H1 (cell line): ENCODE measurements around the gene GLDC. TPM values are rescaled to one million over a fixed set of nuclear protein-coding genes. Genes with fewer than 3 reads are reported as not detected.

Source experiments
- CTCF ChIA-PET: fragments of 300-600 bp; sonication (Branson Sonifier 250); formaldehyde crosslinking; loops from one replicate; lab custom pipeline; 2021; ENCODE audit not compliant: partially characterized antibody; lab: Charles Lee
- POLR2A ChIA-PET: fragments of 300-600 bp; sonication (Branson Sonifier 250); formaldehyde crosslinking; loops from one replicate; lab custom pipeline; 2021; ENCODE audit warnings: inconsistent platforms; ENCODE audit not compliant: partially characterized antibody; lab: Charles Lee
- DNase-seq, 2 experiments: peaks; one replicate each; pipeline versions ENCODE4 v3.0.0 to v3.0.0-alpha.2; 2010 to 2022; ENCODE audit warnings: low spot score in 2 of 2, low read depth in 1 of 2, mixed read lengths in 1 of 2
- FAIRE-seq: peaks from 2 replicates; lab custom pipeline; 2011; peaks lifted over from hg19 to GRCh38; lab: Jason Lieb, UNC
- H2AFZ ChIP-seq: 2 replicates; pipeline ENCODE4 v1.8.1; 2012; ENCODE audit warnings: low read length, inconsistent platforms
- H2AK5ac ChIP-seq: 2 replicates; pipeline ENCODE4 v1.6.1; 2013; ENCODE audit warnings: low read depth, low read length
- H2BK120ac ChIP-seq: replicated peaks from 2 replicates; pipeline ENCODE3; 2013; ENCODE audit warnings: low read depth, low read length, inconsistent platforms
- H2BK12ac ChIP-seq: 2 replicates; pipeline ENCODE4 v1.6.1; 2013; ENCODE audit warnings: low read depth, low read length
- H2BK15ac ChIP-seq: 2 replicates; pipeline ENCODE4 v1.6.1; 2013; ENCODE audit warnings: low read length
- H2BK20ac ChIP-seq: 2 replicates; pipeline ENCODE4 v1.6.1; 2013; ENCODE audit warnings: low read length
- H2BK5ac ChIP-seq: 2 replicates; pipeline ENCODE4 v1.6.1; 2013; ENCODE audit warnings: low read depth, low read length
- H3K14ac ChIP-seq: 2 replicates; pipeline ENCODE4 v1.6.1; 2013; ENCODE audit warnings: inconsistent platforms; ENCODE audit not compliant: insufficient read length
- H3K18ac ChIP-seq: 2 replicates; pipeline ENCODE4 v1.6.1; 2013; ENCODE audit warnings: low read length; ENCODE audit errors: extremely low read depth
- H3K23ac ChIP-seq: 2 replicates; pipeline ENCODE4 v1.6.1; 2013; ENCODE audit warnings: inconsistent platforms; ENCODE audit not compliant: insufficient read length
- H3K23me2 ChIP-seq: 2 replicates; pipeline ENCODE4 v1.6.1; 2013; ENCODE audit warnings: low read depth, low read length
- H3K27ac ChIP-seq: 2 replicates; pipeline ENCODE4 v1.6.1; 2011; ENCODE audit warnings: low read depth, low read length, inconsistent platforms
- H3K27me3 ChIP-seq, 4 experiments: replicated peaks in 1 of 4; 1 replicate in 1 of 4; 2 replicates in 3 of 4; pipeline versions ENCODE4 v1.6.1 to v1.8.1; 2011 to 2013; ENCODE audit warnings: low read length in 3 of 4, mild to moderate bottlenecking in 3 of 4, inconsistent platforms in 2 of 4, mixed read lengths in 2 of 4, moderate library complexity in 1 of 4; ENCODE audit not compliant: control insufficient read depth in 3 of 4, insufficient read depth in 3 of 4; ENCODE audit errors: extremely low read depth in 1 of 4
- H3K36me3 ChIP-seq, 4 experiments: 2 replicates each; pipeline versions ENCODE4 v1.6.1 to v1.8.1; 2011 to 2013; ENCODE audit warnings: mild to moderate bottlenecking in 4 of 4, low read length in 3 of 4, moderate library complexity in 2 of 4, control low read depth in 1 of 4, inconsistent platforms in 1 of 4; ENCODE audit not compliant: insufficient read depth in 4 of 4, control insufficient read depth in 2 of 4
- H3K4ac ChIP-seq: replicated peaks from 2 replicates; pipeline ENCODE3; 2013; ENCODE audit warnings: low read length, low read depth, mixed read lengths, inconsistent platforms; ENCODE audit not compliant: insufficient read length
- H3K4me1 ChIP-seq, 4 experiments: replicated peaks in 1 of 4; 1 replicate in 1 of 4; 2 replicates in 3 of 4; pipeline versions ENCODE4 v1.6.1 to v1.8.1; 2011 to 2013; ENCODE audit warnings: low read length in 3 of 4, inconsistent platforms in 2 of 4, mixed read lengths in 1 of 4; ENCODE audit not compliant: insufficient read depth in 4 of 4, control insufficient read depth in 3 of 4
- H3K4me2 ChIP-seq, 2 experiments: 2 replicates each; pipeline versions ENCODE4 v1.6.1 to v1.8.1; 2011 to 2013; ENCODE audit warnings: low read depth in 2 of 2, low read length in 2 of 2, control low read depth in 1 of 2, inconsistent platforms in 1 of 2, mild to moderate bottlenecking in 1 of 2; ENCODE audit not compliant: insufficient read depth in 1 of 2
- H3K4me3 ChIP-seq, 4 experiments: fragments of 200-600, 300-600 bp in 1 of 4; sonication (generic), shearing (Covaris generic), sonication (Bioruptor Twin) in 1 of 4; 2 replicates each; pipeline versions ENCODE4 v1.5.1 to v1.8.1; 2011 to 2016; ENCODE audit warnings: low read length in 4 of 4, low read depth in 3 of 4, control low read depth in 2 of 4, inconsistent platforms in 2 of 4, mild to moderate bottlenecking in 2 of 4, mixed read lengths in 1 of 4, moderate library complexity in 1 of 4; ENCODE audit not compliant: insufficient read depth in 2 of 4; ENCODE audit errors: extremely low read depth in 1 of 4
- H3K56ac ChIP-seq: replicated peaks from 2 replicates; pipeline ENCODE3; 2013; ENCODE audit warnings: low read depth, mild to moderate bottlenecking, mixed read lengths, low read length, inconsistent platforms; ENCODE audit not compliant: insufficient read length
- H3K79me1 ChIP-seq: 2 replicates; pipeline ENCODE4 v1.6.1; 2013; ENCODE audit warnings: low read depth, low read length, control low read depth
- H3K79me2 ChIP-seq, 2 experiments: 2 replicates each; pipeline versions ENCODE4 v1.6.1 to v1.8.1; 2012 to 2013; ENCODE audit warnings: low read length in 2 of 2, mild to moderate bottlenecking in 2 of 2, inconsistent platforms in 1 of 2; ENCODE audit not compliant: insufficient read depth in 2 of 2, control insufficient read depth in 1 of 2
- H3K9ac ChIP-seq, 4 experiments: replicated peaks in 1 of 4; 1 replicate in 1 of 4; 2 replicates in 3 of 4; pipeline versions ENCODE4 v1.6.1 to v1.8.1; 2011 to 2013; ENCODE audit warnings: low read depth in 3 of 4, low read length in 3 of 4, control low read depth in 2 of 4, mild to moderate bottlenecking in 2 of 4, moderate library complexity in 2 of 4, inconsistent platforms in 1 of 4; ENCODE audit errors: extremely low read depth in 1 of 4
- H3K9me3 ChIP-seq, 2 experiments: 2 replicates each; pipeline versions ENCODE4 v1.6.1 to v1.8.1; 2012 to 2013; ENCODE audit warnings: mild to moderate bottlenecking in 2 of 2, moderate library complexity in 2 of 2, control low read depth in 1 of 2, inconsistent platforms in 1 of 2, low read depth in 1 of 2, low read length in 1 of 2, mixed read lengths in 1 of 2; ENCODE audit not compliant: insufficient read depth in 2 of 2
- H4K20me1 ChIP-seq, 2 experiments: replicated peaks in 1 of 2; 2 replicates each; pipeline versions ENCODE3 to v1.8.1; 2011 to 2013; ENCODE audit warnings: inconsistent platforms in 2 of 2, low read length in 2 of 2, mild to moderate bottlenecking in 1 of 2; ENCODE audit not compliant: insufficient read depth in 2 of 2, control insufficient read depth in 1 of 2
- H4K5ac ChIP-seq: 2 replicates; pipeline ENCODE4 v1.6.1; 2013; ENCODE audit warnings: low read length, low read depth, mixed read lengths, inconsistent platforms; ENCODE audit not compliant: insufficient read length
- H4K8ac ChIP-seq: 2 replicates; pipeline ENCODE4 v1.8.0; 2013; ENCODE audit warnings: mild to moderate bottlenecking, moderate library complexity, low read length, inconsistent platforms; ENCODE audit not compliant: insufficient read depth; ENCODE audit errors: extremely low read depth
- H4K91ac ChIP-seq: replicated peaks from 2 replicates; pipeline ENCODE3; 2013; ENCODE audit warnings: low read length, mixed read lengths, inconsistent platforms; ENCODE audit not compliant: insufficient read length
- BACH1 ChIP-seq: IDR thresholded peaks from 2 replicates; pipeline ENCODE4 v1.6.1; 2012; ENCODE audit warnings: low read length, improper control_type of control experiment
- CBX5 ChIP-seq: fragments of 300-800, 300-1000 bp; sonication (generic); IDR thresholded peaks from 2 replicates; pipeline ENCODE4 v1.7.1; 2016; ENCODE audit warnings: antibody characterized with exemption, low read length, low read depth
- CEBPB ChIP-seq: IDR thresholded peaks from 2 replicates; pipeline ENCODE4 v1.6.1; 2012; ENCODE audit warnings: low read depth, low read length
- E2F6 ChIP-seq: IDR thresholded peaks from 2 replicates; pipeline ENCODE4 v1.6.1; 2012; ENCODE audit warnings: inconsistent platforms
- EGR1 ChIP-seq: IDR thresholded peaks from 2 replicates; pipeline ENCODE4 v1.6.1; 2011; ENCODE audit warnings: low read depth, low read length, borderline replicate concordance
- FOSL1 ChIP-seq: IDR thresholded peaks from 2 replicates; pipeline ENCODE4 v1.6.1; 2011; ENCODE audit warnings: mild to moderate bottlenecking, low read depth, low read length, moderate library complexity; ENCODE audit not compliant: insufficient read depth
- KDM5A ChIP-seq: fragments of 200-600 bp; IDR thresholded peaks from 2 replicates; pipeline ENCODE4 v1.7.1; 2012; ENCODE audit warnings: mild to moderate bottlenecking, low read length, inconsistent platforms, mixed read lengths
- PHF8 ChIP-seq: fragments of 200-600 bp; sonication (generic); conservative IDR thresholded peaks from 2 replicates; pipeline ENCODE4 v1.7.1; 2012; ENCODE audit warnings: low read depth, mild to moderate bottlenecking, inconsistent platforms, low read length, moderate library complexity
- RBBP5 ChIP-seq: IDR thresholded peaks from 2 replicates; pipeline ENCODE4 v1.7.1; 2012; ENCODE audit warnings: low read depth, mild to moderate bottlenecking, inconsistent platforms, low read length, moderate library complexity, borderline replicate concordance
- SAP30 ChIP-seq: fragments of 300-600 bp; sonication (generic); IDR thresholded peaks from 2 replicates; pipeline ENCODE4 v1.7.1; 2012; ENCODE audit warnings: low read length, moderate library complexity, mild to moderate bottlenecking, inconsistent platforms; ENCODE audit not compliant: insufficient read depth, insufficient replicate concordance
- TBP ChIP-seq: IDR thresholded peaks from 2 replicates; pipeline ENCODE4 v1.6.1; 2011; ENCODE audit warnings: low read depth, low read length, improper control_type of control experiment
- polyA plus RNA-seq, 7 experiments: library from polyadenylated mRNA; depleted of rRNA in 3 of 7; stranded (reverse) in 5 of 7; unstranded in 2 of 7; fragments of >200 nt in 5 of 7; fragments of 200-250 nt in 2 of 7; gene quantifications; 1 replicate in 5 of 7; 2 replicates in 1 of 7; 4 replicates in 1 of 7; pipeline versions ENCODE4 v1.2.1 to v1.2.3, GENCODE V29; 2011 to 2013; ENCODE audit warnings: missing spikeins in 2 of 7, mixed read lengths in 2 of 7
- total RNA-seq: library from RNA; stranded (reverse); fragmentation: NEBNext Ultra II Directional; extraction: Animal tissue kit (Norgen Biotek cat#: 25700); gene quantifications from 2 replicates; pipeline ENCODE4 v1.2.1, GENCODE V29; 2021

Gene GLDC
- total and polyA plus RNA-seq, 2 of the 8 experiments (the other 6 are each of a cell fraction or from before 2014, with no cell fraction given), result 48.8 to 101 TPM

GRCh38 chr9:6562201-6562600, 83.3 kb downstream of the GLDC start:
- Histone ChIP-seq H2BK120ac (no peak overlapping the region), H3K23ac (no peak overlapping the region), H3K14ac (no peak overlapping the region), H2BK20ac (no peak overlapping the region), H4K8ac (no peak overlapping the region), H4K20me1 (no peaks in the 10 kb centered on the region), H2BK15ac (no peak overlapping the region), H3K23me2 (no peaks in the 10 kb centered on the region), H3K79me1 (no peaks in the 10 kb centered on the region), H3K9ac (no peak overlapping the region), H3K79me2 (no peaks in the 10 kb centered on the region), H3K27me3 (no peaks in the 10 kb centered on the region), H2BK5ac (no peak overlapping the region), H3K18ac (no peak overlapping the region), H2BK12ac (no peak overlapping the region), H3K4me2 (no peak overlapping the region), H3K56ac (no peak overlapping the region), H3K9me3 (no peaks in the 10 kb centered on the region), H3K36me3 (peaks cover 0 to 16% (median 2%) of the 10 kb centered on the region in 4 experiments; a peak in 6 of 8 replicates), H3K4me1 (peaks cover 0 to 5% (median 2%) of the 10 kb centered on the region in 4 experiments; a peak in 2 of 7 replicates), H3K4me3 (no peak overlapping the region), H2AFZ (no peak overlapping the region), H3K4ac (no peak overlapping the region), H4K5ac (no peak overlapping the region), H2AK5ac (no peak overlapping the region), H4K91ac (no peak overlapping the region), H3K27ac (no peak overlapping the region)
- no peak for FAIRE-seq
- ChIA-PET POLR2A (interaction anchor here (1.4 kb wide), 1 partner anchor 13 kb away, joined by 4 read pairs; no protein-coding TSS in a partner anchor), CTCF (interaction anchor here (1.2 to 1.6 kb wide), 4 partner anchors 9 to 208 kb away, joined by 4 read pairs; no protein-coding TSS in a partner anchor)
- DNase-seq, result no peak
- TF ChIP-seq KDM5A (no peak), CBX5 (no peak), RBBP5 (no peak), BACH1 (no peak), FOSL1 (no peak), SAP30 (no peak), PHF8 (no peak), EGR1 (no peak), E2F6 (no peak), CEBPB (no peak), TBP (no peak)
